GM10266 (cell line): ENCODE measurements around the gene MCTP2.

Experiments used
- DNase-seq: peaks from one replicate; pipeline ENCODE4 v3.0.0; 2012; ENCODE audit errors: extremely low spot score
- TF ChIP-seq, protein P1 (sequence below): IDR thresholded peaks from 2 replicates; pipeline ENCODE4 v1.5.1; 2012; ENCODE audit warnings: mild to moderate bottlenecking, low read depth; ENCODE audit not compliant: control insufficient read depth, insufficient read depth; ENCODE audit errors: missing control alignments

Gene MCTP2

DNA sequence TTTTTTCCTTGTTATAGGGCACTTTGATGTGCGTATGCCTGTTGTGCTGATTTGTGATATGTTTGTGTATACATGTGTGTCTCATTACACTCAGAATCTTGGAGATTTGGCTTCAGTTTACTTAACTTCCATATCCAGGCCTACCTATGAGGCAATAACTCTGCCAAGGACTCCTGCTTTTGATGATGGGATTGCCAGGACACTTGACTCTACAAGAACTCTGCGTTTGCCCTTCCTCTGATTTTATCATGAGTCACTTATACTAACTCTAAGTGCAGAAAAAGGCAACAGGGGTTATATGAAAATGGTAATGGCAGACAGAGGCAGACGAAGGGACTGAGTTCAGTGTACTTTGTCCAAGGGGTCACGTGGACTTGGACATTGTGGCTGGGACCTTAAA, 33.6 kb downstream of the MCTP2 start:
- TF ChIP-seq, protein P1, sequence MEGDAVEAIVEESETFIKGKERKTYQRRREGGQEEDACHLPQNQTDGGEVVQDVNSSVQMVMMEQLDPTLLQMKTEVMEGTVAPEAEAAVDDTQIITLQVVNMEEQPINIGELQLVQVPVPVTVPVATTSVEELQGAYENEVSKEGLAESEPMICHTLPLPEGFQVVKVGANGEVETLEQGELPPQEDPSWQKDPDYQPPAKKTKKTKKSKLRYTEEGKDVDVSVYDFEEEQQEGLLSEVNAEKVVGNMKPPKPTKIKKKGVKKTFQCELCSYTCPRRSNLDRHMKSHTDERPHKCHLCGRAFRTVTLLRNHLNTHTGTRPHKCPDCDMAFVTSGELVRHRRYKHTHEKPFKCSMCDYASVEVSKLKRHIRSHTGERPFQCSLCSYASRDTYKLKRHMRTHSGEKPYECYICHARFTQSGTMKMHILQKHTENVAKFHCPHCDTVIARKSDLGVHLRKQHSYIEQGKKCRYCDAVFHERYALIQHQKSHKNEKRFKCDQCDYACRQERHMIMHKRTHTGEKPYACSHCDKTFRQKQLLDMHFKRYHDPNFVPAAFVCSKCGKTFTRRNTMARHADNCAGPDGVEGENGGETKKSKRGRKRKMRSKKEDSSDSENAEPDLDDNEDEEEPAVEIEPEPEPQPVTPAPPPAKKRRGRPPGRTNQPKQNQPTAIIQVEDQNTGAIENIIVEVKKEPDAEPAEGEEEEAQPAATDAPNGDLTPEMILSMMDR, result no peak
- DNase-seq, result no peak

GRCh38 chr15:94265982-94266381, 34.6 kb downstream of the MCTP2 start:
- DNase-seq, result no peak
- TF ChIP-seq, protein P1, result no peak

GRCh38 chr15:94266789-94267188, 35.4 kb downstream of the MCTP2 start:
- TF ChIP-seq, protein P1, result no peak
- DNase-seq, result no peak

DNA sequence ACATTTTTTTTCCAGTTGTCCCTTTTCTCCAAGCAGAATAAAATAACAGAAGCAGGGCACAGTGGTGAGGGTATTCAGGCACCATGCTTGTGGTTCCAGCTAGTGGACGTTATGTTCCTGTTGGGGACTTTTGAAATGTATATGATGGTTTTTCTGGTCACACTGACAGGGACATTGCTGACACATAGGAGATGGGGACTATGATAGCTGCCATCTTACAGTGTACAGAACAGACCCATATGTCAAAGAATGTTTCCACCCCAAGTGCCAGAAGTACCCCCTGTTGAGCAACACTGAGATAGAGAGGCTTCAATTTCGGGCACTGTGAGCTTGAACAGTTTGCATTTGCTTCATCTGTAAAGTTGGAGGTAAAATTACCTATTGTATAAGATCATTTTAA, 38.6 kb downstream of the MCTP2 start:
- TF ChIP-seq, protein P1, result no peak
- DNase-seq, result no peak

- DNase-seq, result no peak
- TF ChIP-seq, protein P1, result no peak
These were observed 39.2 kb downstream of the MCTP2 start for GRCh38 chr15:94270570-94270969.

- DNase-seq, result no peak
- TF ChIP-seq, protein P1, result no peak
These were observed 41.0 kb downstream of the MCTP2 start for GRCh38 chr15:94272251-94272898.

DNA sequence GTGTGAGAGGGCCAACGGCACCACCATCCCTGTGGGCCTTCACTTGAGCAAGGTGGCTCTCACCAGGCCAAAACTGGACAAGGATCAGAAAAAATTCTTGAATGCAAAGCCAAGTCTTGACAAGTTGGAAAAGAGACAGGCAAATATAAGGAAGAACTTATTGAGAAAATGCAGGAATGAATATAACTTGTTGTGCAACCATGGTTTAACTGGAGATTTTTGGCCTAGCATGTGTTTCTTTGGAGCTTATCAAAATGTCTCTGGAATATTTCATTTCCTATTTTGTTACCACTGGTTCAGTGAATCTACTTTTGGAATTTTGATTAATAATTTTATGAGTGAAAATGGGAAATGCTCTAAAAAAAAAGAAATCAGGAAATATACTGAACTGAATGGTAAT, 42.5 kb downstream of the MCTP2 start:
- TF ChIP-seq, protein P1, result no peak
- DNase-seq, result no peak
